HG03439 (cell line): Measurements from ENCODE around the gene FMO1.
"Not testable (repeated sequence)": the region's sequence is repeated elsewhere in the genome, so short reads cannot be mapped to it uniquely, and the experiment has no call there.

ENCODE experiments used
- ATAC-seq: cut with Tn5 transposase; IDR thresholded peaks from one replicate; pipeline ENCODE4 v1.9.1; 2021; ENCODE audit warnings: mild to moderate bottlenecking, moderate library complexity; ENCODE audit not compliant: unreplicated experiment

Gene FMO1

GRCh38 chr1:171231326-171231725, 17.0 kb upstream of the FMO1 start:
- no peak for ATAC-seq

DNA sequence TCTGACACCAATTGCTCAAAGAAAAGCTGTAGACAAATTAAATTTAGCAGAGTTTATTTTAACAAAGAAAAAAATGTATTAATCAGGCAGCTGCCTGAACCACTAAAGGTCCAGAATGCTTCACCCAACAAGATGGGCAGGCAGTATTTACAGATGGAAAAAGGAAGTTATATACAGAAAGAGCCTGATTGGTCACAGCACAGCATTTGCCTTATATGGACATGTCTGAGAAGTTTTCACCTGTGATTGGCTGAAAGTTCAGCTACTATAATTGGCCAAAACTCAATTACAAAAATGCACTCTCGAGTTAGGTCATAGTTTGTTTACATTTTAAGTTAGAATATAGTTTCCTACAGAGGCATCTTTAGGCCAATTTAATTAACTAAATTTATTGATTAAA, 15.1 kb upstream of the FMO1 start:
- no peak for ATAC-seq

DNA sequence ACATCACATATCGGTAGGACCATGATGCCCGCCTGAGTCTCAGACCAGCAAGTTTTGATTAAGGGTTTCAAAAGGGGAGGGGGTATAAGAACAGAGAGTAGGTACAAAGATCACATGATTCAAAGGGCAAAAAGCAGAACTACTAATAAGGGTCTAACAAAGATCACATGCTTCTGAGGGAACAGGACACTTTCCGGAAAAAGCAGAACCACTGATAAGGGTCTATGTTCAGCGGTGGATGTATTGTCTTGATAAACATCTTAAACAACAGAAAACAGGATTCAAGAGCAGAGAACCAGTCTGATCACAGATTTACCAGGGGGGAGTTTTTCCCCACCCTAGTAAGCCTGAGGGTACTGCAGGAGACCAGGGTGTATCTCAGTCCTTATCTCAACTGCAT, 12.1 kb upstream of the FMO1 start:
- not testable (repeated sequence) for ATAC-seq

DNA sequence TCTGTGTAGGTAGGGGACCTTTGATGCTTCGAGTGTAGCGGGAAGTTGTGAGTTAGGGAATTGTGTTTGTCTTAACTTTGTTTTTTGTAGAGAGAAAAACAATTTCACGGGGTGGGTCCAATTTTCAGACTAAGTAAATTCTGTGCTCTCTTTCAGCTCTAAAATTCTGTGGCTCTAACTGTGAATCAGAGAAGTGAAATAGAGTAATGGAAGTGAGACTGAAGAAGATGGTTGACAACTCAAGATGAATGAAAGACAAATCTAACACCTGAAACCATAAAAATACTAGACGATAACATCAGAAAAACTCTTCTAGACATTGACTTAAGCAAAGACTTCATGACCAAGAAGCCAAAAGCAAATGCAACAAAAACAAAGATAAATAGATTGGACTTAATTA, 4.4 kb upstream of the FMO1 start:
- ATAC-seq = no peak

DNA sequence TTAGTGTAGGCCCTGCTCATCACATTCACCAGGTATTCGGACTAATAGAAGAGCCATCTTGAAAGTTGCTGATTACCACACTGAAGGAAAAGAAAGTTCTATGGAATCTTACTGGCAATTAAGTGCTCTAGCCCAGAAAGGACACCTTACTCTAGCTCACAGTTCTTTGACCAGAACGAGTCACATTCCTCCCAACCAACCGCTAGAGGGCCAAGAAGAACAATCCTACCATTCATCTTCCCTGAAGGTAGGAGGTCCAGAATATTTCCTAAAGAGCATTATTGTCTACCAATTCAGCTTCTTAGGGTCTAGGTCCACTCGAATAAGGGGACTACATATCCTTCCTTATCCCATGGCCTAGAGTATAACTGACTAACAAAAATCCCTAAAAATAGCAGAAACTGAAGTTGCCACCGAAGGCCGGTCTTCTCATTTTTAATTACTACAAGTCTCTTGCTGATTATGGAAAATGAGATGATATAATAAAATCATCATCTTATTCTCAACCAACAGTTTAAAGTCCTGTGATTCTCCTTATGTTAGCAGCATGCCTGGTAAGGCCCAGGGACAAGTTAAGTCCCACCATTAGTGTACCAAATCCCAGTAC, 2.7 kb upstream of the FMO1 start:
- ATAC-seq = peak; percentile 64

DNA sequence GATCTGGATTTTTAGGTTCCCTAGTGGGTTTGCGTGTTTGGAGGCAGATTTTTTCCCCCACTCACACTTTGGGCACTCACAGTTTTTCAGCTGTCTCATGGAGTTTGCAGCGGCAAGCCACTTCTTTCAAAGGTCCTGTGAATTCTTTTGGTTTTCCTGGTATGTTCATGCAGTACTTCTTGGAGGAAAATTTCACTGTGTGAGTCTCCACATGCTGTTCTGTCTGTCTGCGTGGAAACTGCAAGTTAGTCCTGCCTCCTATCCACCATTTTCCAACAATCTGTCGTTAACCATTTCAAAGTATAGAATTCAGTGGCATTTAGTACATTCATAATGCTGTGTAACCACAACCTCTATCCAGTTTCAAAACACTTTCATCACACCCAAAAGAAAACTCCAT, 793 bp upstream of the FMO1 start:
- ATAC-seq = no peak

DNA sequence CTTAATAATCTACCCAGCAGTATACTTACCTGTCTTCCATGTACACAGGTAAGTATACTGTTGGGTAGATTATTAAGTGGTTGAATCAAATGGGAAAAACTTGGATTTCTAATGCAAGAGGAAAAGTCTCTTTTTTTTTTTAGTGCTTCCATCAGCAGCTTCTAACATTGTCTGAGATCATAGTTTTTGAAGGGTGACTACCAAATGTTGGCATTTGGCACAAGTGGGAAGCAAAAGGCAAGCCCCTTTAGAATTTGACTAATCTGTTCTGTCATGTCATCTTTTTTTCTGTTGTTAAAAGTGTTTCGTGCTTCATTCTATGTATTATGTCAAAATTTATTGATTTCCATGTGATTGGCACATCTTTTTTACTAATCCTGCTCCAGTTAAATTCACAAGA, 547 bp downstream of the FMO1 start:
- ATAC-seq = no peak

DNA sequence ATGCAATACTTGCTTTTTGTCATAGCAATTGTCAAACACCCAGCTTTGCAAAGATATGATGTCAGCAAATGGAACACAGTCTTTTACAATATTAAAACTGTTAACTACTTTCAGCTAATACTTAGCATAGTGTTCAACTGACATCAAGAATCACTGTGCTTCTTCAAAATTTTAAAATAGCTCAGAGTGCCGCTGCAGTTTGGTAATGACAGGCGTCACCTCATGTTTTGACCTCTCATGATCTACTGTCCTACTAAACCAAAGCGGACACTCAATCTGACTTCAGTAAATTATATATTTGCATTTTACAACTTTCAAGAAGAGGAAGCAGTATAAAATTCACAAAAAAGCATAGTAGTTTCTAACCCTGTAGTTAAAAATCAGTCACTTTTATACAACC, 2.0 kb downstream of the FMO1 start:
- no peak for ATAC-seq

DNA sequence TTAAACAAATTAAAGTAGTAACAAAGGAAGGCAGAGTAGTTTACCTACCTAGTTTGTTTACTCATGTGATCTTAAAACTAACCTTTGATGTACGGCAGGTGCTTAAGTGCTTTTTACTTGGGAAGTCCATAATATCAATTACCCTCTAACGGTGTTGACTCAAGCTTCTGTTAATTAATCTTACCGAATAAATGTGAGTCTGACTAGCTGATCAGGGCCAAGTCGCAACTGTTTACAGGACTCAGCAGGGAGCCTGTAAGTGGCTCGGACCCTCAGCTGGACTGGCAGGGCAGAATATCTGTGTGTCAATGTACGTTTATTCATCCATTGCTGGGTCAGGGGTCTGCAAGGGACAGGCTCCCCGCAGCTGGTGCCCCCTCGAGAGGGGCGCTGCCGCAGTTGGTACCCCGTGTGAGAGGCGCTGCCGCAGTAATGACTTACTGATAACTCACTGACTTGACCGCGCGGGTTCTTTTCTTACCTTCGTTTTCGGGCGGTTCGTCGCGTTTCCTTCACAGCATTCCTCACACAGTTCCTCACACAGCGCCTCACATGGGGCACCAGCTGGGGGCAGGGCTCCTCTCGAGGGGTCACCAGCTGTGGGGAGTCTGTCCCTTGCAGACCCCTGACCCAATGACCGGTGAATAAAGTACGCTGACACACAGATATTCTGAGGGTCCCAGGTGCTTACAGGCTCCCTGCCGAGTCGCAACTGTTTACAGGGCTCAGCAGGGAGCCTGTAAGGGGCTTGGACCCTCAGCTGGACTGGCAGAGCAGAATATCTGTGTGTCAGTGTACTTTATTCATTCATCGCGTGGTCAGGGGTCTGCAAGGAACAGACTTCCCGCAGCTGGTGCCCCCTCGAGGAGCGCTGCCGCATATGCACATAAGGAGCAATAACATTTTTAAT, 3.0 kb downstream of the FMO1 start:
- ATAC-seq = no peak

GRCh38 chr1:171251952-171252300, 3.6 kb downstream of the FMO1 start:
- ATAC-seq = no peak

DNA sequence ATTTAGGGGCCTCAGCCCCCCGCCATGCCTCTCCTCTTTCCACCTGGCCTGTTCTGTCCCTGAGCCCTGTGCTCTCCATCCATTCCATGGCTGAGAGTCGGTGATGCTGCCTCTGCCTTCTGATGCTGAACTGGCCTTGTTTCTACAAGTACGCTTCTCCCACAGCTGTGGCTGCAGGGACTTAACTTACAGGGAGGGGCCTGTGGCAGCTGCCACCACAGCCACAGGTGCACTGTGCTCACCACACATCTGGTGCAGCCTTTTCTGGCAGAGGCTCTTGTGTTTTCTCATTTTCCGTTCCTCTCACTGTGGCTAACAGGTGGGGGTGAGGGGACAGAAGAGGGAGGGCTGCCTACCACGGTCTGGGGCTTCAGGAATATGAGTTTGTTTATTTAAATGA, 4.2 kb downstream of the FMO1 start:
- ATAC-seq = peak; percentile 92

- no peak for ATAC-seq
These were observed 6.6 kb downstream of the FMO1 start for GRCh38 chr1:171254859-171255258.

GRCh38 chr1:171256940-171257606, 8.8 kb downstream of the FMO1 start:
- ATAC-seq = no peak

DNA sequence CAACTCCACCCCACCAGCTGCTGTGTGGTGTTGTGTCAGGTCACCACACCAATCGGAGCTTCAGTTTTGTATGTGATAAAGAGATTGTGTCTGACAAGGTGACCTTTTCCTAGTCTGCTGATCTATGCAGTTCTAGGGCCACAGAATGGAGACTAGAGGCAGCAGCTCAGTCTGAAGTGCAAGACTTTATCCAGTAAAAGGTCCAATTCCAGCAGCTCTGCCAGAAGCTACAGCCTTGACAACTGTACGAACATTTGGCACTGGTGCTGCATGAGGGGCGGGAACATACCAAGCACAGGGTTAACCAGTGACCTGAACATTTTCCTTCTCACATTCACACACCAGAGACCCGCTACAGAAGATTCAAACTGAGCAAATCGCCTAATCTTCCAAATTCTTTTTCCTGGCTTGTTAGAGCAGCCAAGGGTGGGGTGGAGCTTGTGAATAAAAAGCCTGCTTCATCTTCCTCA, 9.3 kb downstream of the FMO1 start:
- no peak for ATAC-seq

- ATAC-seq = no peak
These were observed 10.1 kb downstream of the FMO1 start for GRCh38 chr1:171258429-171258828.

DNA sequence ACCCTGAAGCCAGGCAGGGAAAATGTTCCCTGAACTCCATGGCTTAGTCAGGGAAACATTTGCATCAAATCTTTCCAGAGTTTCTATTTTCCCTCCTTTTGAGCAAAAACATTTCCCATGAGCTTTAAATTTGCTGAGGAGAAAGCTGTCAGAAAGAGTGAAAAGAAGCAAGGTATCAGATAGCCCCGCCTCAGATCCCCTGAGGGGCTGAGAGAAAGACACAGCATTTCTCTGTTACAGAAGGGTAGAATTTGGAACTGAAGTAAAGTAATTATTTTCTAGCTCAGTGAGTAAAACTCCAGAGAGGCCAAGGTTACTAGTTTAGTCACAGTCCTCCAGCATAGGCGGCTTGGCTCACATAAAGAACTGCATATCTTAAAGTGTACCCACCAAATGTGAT, 10.6 kb downstream of the FMO1 start:
- ATAC-seq = no peak

- ATAC-seq = no peak
These were observed 13.0 kb downstream of the FMO1 start for GRCh38 chr1:171261336-171261735.

DNA sequence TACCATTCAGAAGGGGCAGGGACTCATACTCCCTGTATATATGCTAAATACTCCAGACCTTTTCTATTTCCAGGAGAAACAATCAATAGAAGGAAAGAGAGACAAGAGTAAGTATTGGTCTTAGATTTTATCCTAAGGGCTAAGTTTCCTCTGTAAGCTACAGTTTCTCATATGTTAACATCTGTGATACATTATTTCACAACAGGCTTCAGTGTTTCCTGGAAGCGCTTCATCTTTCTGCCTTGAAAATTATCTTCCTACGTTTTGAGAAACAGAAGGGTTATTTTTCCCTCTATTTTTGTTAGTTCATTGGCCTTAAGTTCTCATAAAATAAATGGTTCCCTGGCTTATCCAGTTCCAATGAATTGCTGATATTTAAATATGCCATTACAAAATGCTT, 15.6 kb downstream of the FMO1 start:
- no peak for ATAC-seq

GRCh38 chr1:171265686-171266085, 17.4 kb downstream of the FMO1 start:
- no peak for ATAC-seq

- no peak for ATAC-seq
These were observed 18.6 kb downstream of the FMO1 start for GRCh38 chr1:171266930-171267329.

DNA sequence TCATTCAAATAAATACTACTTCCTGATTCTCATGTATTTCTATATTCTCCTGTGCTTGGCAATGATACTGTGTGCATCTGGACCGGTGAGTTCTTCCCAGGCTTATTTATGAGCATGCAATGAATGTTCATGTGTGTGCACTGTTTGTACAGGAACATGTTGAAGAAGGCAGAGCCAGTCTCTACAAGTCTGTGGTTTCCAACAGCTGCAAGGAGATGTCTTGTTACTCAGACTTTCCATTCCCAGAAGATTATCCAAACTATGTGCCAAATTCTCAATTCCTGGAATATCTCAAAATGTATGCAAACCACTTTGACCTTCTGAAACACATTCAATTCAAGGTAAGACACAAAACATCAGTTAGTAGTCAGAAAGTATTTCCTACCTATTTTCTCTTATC, 19.1 kb downstream of the FMO1 start:
- ATAC-seq = no peak

DNA sequence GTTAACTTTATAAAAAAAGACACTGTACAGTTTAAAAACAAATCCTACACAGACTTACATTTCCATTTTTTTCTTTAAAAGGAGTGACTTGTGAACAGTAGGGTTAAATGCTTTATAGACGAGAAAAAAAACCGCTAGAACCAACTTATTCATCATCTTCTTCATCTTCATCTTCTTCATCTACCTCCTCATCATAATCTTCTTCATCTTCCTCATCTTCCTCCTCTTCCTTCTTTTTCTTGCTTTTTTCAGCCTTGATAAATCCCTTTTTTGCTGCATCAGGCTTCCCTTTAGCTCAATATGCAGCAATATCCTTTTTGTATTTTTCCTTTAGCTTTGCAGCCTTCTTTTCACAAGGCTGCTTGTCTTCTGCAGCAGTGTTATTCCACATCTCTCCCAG, 22.5 kb downstream of the FMO1 start:
- no peak for ATAC-seq
